Gastrocnemius medialis (tissue), 4 donors: ENCODE data around the gene DCAF17.

ENCODE experiments used
- CTCF ChIP-seq, 5 experiments: fragments of 450-650 bp in 3 of 5; fragments of 200-600 bp in 2 of 5; sonication (generic) in 2 of 5; IDR thresholded peaks in 4 of 5; conservative IDR thresholded peaks in 1 of 5; 1 replicate in 4 of 5; 2 replicates in 1 of 5; pipeline ENCODE4 v1.5.1; 2016 to 2019; ENCODE audit warnings: antibody characterized with exemption in 5 of 5, mild to moderate bottlenecking in 3 of 5, moderate library complexity in 3 of 5
- POLR2A ChIP-seq, 2 donors: fragments of 450-650 bp; IDR thresholded peaks; one replicate each; pipeline ENCODE4 v1.6.1; 2017; ENCODE audit warnings: antibody characterized with exemption in 2 of 2, mild to moderate bottlenecking in 2 of 2, moderate library complexity in 2 of 2

GRCh38 chr2:171432969-171433762 is 860 bp upstream of the DCAF17 start:
- TF ChIP-seq CTCF (IDR thresholded peaks at IDR 0.05 in 4 of 5, conservative IDR thresholded peaks at IDR 0.05 in 1 of 5) (no peak), POLR2A (IDR thresholded peaks at IDR 0.05) (no peak)
